Measurements from ENCODE around the gene LRRK1.

DNA sequence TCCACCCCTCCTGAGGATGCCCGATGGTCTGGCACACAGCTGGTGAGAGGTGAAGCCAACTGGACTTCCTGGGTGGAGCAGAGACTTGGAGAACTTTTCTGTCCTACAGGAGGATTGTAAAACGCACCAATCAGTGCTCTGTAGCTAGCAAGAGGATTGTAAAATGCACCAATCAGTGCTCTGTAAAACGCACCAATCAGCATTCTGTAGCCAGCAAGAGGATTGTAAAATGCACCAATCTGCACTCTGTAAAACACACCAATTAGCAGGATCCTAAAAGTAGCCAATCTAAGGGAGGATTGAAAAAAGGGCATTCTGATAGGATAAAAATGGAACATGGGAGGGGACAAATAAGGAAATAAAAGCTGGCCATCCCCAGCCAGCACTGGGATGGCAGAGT is 182.5 kb downstream of the LRRK1 start:
- no peak for TF ChIP-seq POLR2A (IDR thresholded peaks at IDR 0.05)
- TF ChIP-seq, protein P1, sequence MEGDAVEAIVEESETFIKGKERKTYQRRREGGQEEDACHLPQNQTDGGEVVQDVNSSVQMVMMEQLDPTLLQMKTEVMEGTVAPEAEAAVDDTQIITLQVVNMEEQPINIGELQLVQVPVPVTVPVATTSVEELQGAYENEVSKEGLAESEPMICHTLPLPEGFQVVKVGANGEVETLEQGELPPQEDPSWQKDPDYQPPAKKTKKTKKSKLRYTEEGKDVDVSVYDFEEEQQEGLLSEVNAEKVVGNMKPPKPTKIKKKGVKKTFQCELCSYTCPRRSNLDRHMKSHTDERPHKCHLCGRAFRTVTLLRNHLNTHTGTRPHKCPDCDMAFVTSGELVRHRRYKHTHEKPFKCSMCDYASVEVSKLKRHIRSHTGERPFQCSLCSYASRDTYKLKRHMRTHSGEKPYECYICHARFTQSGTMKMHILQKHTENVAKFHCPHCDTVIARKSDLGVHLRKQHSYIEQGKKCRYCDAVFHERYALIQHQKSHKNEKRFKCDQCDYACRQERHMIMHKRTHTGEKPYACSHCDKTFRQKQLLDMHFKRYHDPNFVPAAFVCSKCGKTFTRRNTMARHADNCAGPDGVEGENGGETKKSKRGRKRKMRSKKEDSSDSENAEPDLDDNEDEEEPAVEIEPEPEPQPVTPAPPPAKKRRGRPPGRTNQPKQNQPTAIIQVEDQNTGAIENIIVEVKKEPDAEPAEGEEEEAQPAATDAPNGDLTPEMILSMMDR (IDR thresholded peaks at IDR 0.05) = no peak

Data from uterus (tissue), 2 donors.